HG03460 (cell line): ENCODE measurements around the gene SEMA3B.

Experiments used
- ATAC-seq: cut with Tn5 transposase; IDR thresholded peaks from one replicate; pipeline ENCODE4 v1.9.1; 2021; ENCODE audit not compliant: unreplicated experiment

Gene SEMA3B

DNA sequence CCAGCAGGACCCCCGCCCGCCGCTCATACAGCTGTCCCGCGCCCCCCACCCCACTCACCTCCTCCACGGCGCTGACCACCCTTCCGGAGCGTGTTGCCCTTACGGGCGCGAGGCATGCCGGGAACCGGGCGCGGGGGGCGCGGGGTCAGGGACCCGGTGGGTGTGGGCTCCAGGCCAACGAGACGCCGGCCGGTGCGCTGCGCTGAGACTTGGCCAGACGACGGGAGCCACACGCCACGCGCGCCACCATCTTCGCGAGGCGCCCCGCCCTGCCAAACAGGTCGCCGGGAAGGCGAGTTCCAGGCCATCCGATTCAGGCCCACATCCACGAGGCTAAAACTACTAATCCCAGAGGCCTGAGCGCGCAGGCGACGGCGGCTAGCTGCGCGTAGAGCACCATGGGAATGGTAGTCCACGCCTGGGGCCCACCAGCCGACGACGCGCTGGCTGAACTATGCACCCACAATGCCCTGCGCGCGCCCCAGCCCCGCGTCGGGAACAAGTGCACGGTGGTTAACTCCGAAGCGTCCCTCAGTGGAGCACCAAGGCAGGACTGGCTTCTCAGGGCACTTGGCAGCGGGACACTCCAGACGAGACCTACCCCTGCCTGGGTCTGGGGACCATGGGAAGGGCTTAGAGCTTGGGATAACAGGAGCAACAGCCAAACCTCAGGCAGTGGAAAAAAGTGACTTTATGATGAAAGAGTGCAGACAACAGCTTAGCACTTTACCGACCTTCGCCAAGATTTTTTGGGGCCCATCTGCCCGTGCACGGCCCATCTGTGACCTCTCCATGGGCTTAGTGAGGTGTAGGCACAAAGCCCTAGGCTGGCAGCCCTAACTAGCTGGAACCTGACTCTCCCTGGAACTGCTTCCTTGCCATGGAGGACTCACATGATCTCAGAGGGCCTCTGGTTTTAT, 23.5 kb downstream of the SEMA3B start, which contains the start of gene IFRD2:
Gene IFRD2, minus strand, starts transcription at position 271 of the 920 bp plus-strand sequence. Its CDS starts 155 bp downstream, at position 116.
- peak; percentile 95 for ATAC-seq

DNA sequence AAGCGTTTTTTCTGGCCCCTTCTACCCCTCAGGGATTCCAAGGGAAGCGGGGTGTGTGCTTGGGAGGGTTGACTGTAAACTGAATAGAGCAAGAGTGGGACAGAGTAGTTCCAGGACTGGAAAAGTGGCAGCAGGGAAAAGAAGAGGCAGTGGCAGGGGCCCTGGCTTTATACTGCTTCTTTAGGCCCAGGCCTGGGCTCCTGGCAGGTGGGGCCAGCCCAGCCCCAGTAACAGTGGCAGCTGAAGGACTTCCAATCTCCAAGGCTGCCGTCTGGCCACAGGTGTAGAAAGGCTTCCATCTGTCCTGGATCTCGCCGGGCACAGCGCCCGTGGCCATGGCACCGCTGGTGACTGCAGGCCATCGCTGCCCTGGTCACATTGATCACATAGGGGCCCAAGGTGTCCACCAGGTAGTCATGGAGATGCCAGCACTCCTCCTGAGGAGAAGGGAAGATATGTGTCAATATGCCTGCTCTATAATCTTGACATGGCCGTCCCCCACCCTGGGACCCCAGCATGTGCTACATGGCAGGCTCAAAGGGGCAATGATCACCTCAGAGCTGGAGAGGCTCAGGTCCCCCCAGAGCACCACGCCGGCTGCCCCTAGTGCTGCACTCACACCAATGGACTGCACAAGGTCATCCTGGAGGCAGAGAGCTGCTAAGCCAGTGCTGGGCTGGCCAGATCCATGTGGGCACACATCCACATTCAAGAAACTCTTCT, 24.3 kb downstream of the SEMA3B start:
- ATAC-seq = no peak

DNA sequence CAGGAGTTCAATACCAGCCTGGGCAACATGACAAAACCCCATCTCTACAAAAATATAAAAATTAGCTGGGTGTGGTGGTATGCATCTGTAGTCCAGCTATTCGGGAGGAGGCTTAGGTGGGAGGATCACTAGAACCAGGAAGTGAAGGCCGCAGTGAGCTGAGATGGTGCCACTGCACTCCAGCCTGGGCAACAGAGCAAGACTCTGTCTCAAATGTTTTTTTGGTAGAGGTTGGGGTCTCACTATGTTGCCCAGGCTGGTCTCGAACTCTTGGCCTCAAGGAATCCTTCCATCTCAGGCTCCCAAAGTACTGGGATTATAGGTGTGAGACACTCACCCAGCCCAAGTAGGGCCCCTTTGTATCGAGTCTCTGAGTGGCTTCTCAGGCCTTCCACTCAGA, 25.1 kb downstream of the SEMA3B start:
- ATAC-seq = no peak

DNA sequence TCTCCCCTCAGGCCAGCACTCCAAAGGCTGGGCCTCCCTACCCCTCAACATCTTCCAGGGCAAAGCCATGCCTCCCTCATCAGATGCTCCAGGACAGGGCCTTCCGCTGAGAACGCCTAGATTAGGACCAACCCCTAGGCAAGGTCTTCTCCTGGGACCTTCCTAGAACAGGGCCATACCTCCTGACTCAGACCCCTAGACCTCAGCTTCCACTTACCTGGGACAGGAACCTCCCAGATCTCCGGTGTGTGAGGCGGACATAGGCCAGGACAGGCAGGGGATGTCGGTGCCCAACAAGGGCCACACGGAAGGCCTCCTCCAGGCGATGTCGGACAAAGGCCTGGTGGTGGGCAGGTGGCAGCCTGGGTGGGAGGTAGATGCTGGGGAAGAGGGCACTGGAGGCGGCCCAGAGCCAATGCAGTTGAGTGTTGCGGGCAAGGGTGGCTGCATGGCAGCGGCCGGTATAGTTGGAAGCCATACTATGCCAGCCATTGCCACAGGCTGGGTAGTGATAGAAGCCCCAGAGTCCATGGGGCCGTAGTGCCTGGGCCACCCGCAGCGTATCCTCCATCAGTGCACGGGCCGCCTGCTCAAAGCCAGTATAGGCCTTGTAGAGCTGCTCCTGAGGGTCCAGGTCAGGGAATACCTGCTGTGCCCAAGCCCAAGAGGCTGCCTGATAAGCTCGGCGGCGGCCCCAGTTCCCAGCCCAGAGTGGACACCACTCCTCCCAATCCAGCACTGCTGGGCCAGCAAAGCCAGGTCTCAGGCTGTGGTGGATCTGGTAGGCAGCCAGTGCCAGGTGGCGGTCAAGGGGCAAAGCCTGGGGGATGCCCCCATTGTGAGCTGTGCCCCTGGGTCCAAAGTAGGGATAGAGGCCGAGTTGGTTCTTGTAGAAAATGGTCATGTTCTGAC, 25.8 kb downstream of the SEMA3B start:
- no peak for ATAC-seq

DNA sequence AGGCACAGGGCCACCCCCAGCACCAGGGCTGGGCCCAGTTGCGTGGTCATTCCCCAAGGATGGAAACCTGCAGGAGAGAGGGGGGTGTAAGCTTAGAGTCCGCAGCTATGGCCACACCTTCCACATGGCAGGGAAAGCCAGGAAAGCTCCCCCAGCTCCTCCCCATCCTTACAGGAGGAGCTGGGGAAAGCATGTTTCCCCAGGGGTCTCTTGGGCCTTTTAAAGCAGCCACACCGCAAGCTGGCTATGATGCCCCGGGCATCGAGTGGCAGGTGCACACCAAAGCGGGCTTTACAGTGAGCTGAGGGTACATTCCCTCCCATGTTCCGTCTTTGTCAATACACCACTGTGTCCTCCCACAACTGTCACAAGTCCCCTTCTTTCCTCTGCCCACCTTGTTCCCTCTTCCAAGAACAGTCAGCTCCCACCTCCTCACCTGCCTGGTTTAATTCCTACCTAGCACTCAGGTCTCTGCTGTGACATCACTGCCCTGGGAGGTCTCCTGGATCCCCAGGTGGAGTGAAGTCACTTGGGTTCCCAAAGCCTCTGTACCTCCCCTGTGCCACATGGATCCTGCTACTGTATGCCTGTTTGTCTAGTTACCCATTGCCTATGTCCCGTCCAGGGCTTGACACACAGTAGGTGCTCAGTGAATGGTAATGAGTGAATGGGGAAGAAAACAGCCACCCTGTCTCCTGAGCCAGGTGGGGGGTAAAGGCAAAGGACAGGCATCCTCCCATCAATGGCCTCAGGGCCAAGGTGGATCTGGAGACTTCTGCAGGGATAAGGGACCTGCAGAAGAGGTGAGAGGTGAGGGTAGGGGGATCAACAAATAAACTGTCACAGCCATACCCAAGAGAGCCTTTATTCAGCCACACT, 26.8 kb downstream of the SEMA3B start:
- no peak for ATAC-seq

DNA sequence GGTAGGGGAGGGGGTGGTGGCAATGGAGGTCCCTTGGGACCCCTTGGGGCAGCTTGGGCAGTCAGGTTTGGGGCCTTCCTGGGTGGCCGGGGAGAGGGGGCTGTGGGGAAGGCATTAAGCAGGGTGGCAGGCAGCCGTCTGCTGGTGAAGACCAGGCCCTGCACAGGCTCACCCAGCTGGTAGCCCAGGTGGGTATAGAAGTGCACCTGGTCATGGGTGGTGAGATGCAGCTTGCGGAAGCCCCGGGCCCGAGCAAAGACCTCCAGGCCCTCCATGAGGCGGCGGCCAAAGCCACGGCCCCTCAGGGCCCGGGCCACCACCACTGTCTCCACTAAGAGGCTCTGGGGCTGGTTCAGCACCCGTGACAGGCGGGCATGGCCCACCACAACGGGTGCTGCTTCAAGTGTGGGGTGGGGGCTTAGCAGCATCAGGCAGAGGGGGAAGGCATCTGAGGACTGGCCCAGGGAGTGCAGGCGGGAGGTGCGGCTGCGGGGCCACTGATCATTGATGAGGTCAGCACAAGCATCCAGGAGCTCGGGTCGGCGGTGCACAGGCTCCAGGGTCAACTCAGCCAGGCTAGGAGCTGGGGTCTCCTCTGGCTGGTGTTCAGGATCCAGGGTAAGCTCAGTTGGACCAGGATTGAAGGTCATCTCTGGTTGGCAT, 27.9 kb downstream of the SEMA3B start:
- no peak for ATAC-seq

DNA sequence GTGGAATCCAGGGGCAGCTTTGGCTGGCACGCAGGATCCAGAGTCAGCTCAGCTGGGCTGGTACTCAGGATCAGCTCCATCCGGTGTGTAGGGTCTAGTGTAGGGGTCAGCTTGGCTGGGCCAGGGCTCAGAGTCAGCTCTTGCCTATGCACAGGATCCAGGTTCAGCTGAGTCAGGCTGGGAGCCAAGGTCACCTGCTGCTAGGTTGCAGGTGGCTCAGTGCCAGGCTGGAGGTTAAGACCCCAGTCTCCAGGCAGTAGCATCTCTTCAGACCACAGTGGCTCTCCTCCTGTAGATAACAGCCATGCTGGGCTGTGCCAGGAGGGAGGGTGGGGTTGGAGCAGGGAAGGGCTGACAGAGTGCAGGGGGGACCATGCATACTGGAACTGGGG, 28.4 kb downstream of the SEMA3B start:
- no peak for ATAC-seq

DNA sequence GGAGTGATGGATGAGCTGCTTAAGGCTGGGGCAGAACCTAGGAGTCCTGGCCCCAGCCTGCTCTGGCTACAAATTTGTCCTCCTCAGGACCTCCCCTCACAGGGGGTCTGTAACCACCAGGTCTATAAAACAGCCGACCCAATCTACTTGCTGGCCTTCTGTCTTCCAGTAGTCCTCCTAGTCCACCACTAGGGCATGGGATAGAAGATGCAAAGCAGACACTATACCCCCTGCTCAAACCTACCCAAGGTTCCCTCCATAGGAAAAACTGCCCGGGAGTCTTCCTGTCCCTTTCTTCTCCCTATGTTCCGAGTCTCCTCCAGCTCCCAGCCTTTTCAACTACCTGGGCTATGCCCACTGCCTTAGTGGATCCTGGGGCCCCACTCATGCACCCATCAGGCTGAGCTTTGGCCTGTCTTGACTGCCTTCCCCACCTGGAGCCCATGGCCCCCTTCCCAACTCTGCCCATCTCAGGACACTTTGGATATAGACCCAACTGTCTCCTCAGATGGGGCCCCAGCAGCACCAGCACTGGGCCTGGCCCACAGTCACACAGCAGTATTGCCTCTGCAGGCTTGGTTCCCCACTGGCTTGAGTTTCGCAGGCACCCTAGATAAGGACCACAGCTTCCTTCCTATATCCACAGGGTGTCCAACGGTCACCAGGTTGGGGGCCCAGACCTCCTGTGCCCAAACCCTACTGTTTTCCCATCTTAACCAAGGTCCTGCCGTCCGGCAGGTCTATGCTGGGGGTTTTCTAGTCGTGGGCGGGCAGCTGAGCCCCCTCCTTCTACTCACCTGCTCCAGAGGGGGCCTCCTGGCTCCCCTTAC, 29.2 kb downstream of the SEMA3B start:
- no peak for ATAC-seq

DNA sequence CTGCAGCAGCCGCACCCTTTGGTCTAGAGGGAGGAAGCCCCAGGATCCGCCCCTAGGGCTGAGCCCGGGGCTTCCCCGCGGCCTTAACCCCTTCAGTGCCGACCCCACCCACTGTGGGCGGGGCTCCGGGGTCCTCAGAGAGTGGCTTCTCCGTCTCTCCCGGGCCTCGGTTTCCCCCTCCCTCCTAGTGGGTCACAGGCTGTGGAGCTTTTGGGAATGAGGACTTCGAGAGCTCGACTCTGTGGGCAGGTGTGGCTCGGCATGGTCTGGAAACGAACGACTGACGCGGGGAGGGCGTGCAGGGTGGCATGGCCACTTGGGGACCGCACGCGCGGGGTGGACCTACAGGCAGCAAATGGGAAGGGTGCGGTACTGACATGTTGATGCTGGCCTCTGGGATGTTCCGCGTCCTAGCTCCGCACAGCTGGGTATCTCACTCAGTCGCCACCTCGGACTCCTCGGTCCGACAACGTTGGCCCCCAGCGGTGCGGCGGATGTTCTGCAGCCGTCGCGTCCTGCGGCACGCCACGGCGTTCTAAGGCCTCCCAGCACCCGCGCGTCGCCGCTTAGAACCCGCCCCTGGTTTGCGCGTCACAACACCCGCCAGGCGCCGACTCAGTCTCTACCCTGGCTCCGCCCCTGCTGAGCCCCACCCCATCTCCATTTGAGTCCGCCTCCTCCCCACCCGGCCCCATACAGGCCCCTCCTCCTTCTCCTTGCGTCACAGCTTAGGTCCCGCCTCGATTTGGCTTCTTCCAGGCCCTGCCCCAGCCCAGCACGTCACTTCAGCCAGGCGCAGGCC, 30.1 kb downstream of the SEMA3B start, which contains the start of the genes HYAL3 and NAA80:
Gene HYAL3, minus strand, starts transcription at position 570 of the 802 bp plus-strand sequence. CDS start 3,803 bp downstream, outside the sequence.
Gene NAA80, minus strand, starts transcription at position 570 of the 802 bp plus-strand sequence. CDS start 1,942 bp downstream, outside the sequence.
- ATAC-seq = peak; percentile 82

DNA sequence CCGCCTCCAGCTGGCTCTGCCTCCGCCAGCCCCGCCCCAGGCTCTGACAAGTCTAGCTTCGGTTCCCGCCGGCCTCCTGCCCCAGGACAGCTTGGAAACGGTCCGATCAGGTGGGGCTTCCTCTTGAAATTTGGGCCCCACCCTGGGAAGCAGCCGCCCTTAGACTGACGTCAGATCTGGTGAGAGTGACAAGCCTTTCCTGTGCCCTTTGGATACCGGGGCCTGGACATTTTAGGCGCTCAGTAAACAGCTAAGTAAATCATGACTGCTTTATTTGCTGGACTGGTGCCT, 30.6 kb downstream of the SEMA3B start:
- no peak for ATAC-seq

DNA sequence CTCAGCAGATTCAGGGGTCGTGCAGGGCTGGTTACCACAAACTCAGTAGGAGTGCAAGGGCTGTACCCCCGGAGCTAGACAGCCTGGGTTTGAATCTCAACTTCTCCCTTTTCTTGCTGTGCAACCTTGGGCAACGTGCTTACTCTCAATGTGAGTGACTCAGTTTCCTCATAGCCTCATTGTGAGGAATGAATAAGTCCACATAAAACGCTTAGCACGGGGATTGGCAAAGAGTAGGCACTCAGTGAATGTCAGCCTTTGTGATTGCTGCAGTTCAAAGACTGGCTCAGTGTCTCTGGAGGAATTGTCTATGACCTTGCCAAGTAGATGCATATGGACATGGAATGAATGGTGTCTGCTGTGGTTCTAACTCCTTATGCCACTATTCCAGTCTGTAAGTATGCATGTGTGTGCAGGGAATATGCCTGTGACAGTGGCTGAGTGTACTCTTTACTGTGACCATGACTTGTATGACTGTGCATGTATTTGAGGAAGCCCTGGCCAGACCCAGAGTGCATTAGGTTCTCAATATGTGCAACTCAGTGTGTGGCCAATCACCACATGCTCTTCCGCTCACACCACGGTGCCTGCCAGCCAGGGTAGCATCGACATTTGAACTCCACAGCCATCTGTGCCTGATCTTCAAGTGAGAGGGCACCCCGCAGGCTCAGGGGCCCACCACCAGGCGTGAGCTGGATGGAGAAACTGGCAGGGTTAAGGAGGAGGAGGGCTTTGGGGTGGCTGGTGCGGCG, 31.2 kb downstream of the SEMA3B start:
- ATAC-seq = no peak

DNA sequence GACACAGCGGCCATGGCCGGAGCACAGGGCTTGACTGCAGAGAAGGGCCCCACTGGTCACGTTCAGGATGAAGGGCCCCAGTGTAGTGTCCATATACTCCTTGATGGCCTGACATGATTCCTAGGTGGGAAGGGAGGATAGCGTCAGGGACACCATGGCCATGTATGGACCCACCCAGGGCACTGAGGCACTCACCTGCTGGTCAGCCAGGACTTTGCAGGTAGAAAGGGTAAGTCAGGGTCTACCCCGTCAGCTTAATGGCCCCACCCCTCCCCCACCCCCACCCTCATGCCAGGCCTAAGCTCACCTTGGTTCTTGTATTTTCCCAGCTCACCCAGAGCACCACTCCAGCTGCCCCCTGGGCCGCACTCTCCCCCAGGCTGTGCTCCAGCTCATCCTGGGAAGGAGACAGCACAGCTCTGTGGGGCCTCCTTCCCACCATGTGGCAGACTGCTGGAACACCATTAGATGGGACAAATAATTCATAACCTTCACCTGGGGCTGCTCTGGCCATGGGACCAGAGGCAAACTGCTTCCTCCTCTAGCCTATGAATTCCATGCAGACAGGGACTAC, 31.8 kb downstream of the SEMA3B start:
- ATAC-seq = no peak

DNA sequence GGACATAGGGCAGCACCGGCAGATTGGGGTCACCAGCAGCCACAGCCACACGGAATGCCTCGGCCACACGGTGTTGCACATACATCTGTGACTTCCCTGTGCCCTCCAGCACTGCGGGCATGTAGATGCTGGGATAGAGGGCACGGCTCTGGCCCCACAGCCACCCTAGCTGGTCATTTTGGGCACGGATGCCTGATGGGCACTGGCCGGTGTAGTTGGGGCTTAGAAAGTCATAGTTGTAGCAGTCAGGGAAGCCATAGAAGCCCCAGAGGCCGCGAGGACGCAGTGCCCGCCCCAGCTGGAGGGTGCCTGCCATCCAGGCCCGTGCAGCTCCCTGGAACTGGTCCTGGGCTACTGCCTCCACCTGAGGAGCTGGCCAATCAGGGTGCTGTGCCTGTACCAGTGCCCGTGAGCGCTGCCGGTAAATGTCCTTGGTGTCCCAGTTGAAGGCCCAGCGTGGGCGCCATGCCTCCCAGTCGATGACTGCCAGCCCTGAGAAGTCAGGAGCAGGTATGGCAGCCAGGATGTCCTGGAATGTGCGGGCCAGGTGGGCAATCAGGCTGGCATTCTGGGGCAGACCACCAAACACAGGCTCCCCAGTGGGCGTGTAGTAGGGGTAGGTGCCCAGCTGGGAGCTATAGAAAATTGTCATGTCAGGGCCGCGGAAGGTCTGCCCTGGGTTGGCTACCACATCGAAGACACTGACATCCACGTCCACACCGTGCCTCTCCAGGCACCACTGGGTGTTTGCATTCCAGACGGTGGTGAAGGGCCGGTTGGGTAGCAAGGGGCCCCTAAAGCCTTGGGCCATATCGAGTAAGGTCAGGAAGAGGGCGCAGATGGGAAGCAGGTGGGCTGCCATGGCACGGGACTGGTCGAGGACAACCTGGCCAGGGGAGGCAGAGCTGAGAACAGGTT, 33.4 kb downstream of the SEMA3B start:
- ATAC-seq = no peak

DNA sequence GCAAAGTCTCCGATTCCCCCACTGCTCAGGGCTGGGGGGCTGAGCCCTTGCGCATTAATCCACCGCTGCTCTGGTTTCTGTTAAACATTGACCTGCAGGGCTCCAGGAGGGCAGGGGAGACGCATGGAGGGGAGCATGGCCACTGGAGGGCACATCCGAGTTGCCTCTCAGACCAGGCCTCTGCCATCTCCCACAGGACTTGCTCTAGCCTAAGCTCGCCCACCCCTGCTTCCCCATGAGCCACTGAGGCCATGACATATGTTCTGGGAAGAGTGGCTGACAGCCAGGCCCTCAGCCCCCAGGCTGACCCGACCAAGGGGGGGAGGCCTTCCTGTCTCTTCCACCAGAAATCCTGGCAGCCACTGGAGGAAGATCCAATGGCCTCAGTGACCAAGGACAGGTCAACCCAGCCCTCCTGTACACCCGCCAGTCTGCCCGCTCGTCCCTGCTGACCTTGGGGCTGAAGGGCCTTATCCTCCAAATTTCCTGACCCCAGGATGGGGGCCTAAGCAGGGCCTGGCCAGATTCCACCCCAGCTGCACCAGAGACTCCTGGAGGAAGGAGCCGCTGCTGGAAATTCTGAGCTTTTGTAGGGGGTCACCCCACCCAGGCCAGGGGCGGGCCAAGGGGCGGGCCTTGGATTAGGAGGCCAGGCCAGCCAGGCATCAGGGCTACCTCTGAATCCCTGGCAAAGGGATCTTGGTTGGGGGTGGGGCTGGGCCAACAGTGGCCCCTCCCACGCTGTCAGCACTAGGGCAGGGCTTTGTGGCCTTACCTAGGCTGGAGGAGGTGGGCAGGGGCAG, 34.3 kb downstream of the SEMA3B start, which contains the start of gene HYAL1:
Gene HYAL1, minus strand, starts transcription at position 562 of the 803 bp plus-strand sequence. CDS start 618 bp downstream, outside the sequence.
- ATAC-seq = no peak

DNA sequence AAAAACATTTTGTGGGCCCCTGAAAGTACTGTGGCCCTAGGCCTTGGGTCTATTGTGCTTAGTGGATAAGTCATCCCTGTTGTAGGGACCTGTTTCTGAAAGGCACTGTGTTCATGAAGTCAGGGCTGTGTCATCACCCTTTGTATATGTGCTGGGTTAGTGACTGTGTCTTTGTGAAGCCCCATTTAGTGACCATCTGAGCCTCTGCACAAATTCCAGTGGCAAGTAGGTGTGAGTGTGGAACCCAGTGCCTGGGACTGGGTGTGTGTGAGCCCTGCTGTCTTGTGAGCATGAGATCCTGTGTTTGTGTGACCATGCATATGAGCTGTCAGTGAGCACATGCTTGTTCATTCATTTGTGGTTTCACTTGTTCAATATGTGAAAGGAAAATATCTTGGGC, 35.7 kb downstream of the SEMA3B start:
- no peak for ATAC-seq
